Endodermal cell (in vitro differentiated cells): Measurements from ENCODE around the gene SLC15A3. TPM values are rescaled to one million over a fixed set of nuclear protein-coding genes. Genes with fewer than 3 reads are reported as not detected.

Source experiments
- DNase-seq: peaks from one replicate; pipeline ENCODE4 v3.0.0-alpha.2; 2017
- H3K27ac ChIP-seq: 2 replicates; pipeline ENCODE4 v1.5.1; 2013; ENCODE audit warnings: mild to moderate bottlenecking, low read depth, low read length, moderate library complexity
- H3K27me3 ChIP-seq: 2 replicates; pipeline ENCODE4 v1.6.1; 2013; ENCODE audit warnings: mild to moderate bottlenecking, low read length, moderate library complexity; ENCODE audit not compliant: insufficient read depth, control insufficient read depth, poor library complexity, severe bottlenecking
- H3K36me3 ChIP-seq: 2 replicates; pipeline ENCODE4 v1.7.0; 2013; ENCODE audit warnings: mild to moderate bottlenecking, low read length, moderate library complexity; ENCODE audit not compliant: control insufficient read depth, insufficient read depth
- H3K4me1 ChIP-seq: one replicate; pipeline ENCODE4 v1.7.0; 2013; ENCODE audit warnings: low read length; ENCODE audit not compliant: control insufficient read depth, insufficient read depth
- H3K4me3 ChIP-seq: 2 replicates; pipeline ENCODE4 v1.5.1; 2013; ENCODE audit warnings: mild to moderate bottlenecking, low read length, moderate library complexity
- H3K9ac ChIP-seq: 2 replicates; pipeline ENCODE4 v1.6.1; 2013; ENCODE audit warnings: mild to moderate bottlenecking, low read length, moderate library complexity; ENCODE audit not compliant: poor library complexity, severe bottlenecking; ENCODE audit errors: extremely low read depth
- H3K9me3 ChIP-seq: 2 replicates; pipeline ENCODE4 v1.6.1; 2013; ENCODE audit warnings: mild to moderate bottlenecking, low read length, moderate library complexity; ENCODE audit not compliant: control insufficient read depth
- H3K27ac Mint-ChIP-seq: 2 replicates; pipeline ENCODE4 v1.8.0; 2020; ENCODE audit warnings: mixed read lengths
- H3K27me3 Mint-ChIP-seq: 2 replicates; pipeline ENCODE4 v1.8.0; 2021; ENCODE audit warnings: mild to moderate bottlenecking, mixed read lengths; ENCODE audit not compliant: insufficient read depth
- H3K36me3 Mint-ChIP-seq: 2 replicates; pipeline ENCODE4 v1.8.0; 2020; ENCODE audit warnings: low read depth, mixed read lengths
- H3K4me1 Mint-ChIP-seq: 2 replicates; pipeline ENCODE4 v1.8.0; 2020; ENCODE audit warnings: mixed read lengths
- H3K4me3 Mint-ChIP-seq: 2 replicates; pipeline ENCODE4 v1.8.0; 2020; ENCODE audit warnings: mild to moderate bottlenecking, moderate library complexity, mixed read lengths
- H3K9me3 Mint-ChIP-seq: 2 replicates; pipeline ENCODE4 v1.8.0; 2020; ENCODE audit warnings: mild to moderate bottlenecking, mixed read lengths
- WGBS, 2 experiments: methylation state at CpG; one replicate each; pipeline versions ENCODE4 v1.1.5 to v1.1.7; 2013; ENCODE audit warnings: missing lambda C conversion rate in 2 of 2, mixed read lengths in 1 of 2; ENCODE audit not compliant: insufficient coverage in 1 of 2, insufficient read length in 1 of 2; 5-methylcytosine and 5-hydroxymethylcytosine counted together
- total RNA-seq, 2 donors: library from RNA; stranded (reverse); fragmentation: NEBNext Ultra II Directional in 1 of 2; extraction: Animal tissue kit (Norgen Biotek cat#: 25700) in 1 of 2; gene quantifications; 2 replicates in 1 of 2; 3 replicates in 1 of 2; pipeline ENCODE4 v1.2.1, GENCODE V29; 2021
- TF ChIP-seq, protein P1 (sequence below): fragments of 200-600 bp; sonication (generic); conservative IDR thresholded peaks from 2 replicates; pipeline ENCODE4 v1.5.0; 2021; ENCODE audit warnings: antibody characterized with exemption, mild to moderate bottlenecking

The SLC15A3 gene
- total RNA-seq, 2 donors from 2014 or later, result 1.4 to 1.6 TPM

DNA sequence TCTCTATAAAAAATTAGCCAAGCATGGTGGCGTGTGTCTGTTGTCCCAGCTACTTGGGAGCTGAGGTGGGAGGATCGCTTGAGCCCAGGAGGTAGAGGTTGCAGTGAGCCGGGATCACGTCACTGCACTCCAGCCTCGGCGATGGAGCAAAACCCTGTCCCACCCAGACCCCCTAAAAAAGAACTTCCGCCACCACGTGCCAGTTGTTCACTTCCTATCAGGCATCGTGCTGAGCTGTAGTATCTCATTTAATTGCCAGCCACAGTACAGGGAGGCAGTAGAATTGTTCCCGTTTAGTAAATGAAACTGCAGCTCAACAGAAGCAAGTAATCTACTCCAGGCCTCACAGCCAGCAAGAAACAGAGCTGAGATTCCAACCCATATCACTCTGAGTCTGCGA lies 30.7 kb downstream of the SLC15A3 start:
- no peak overlapping the region for H3K4me3 Mint-ChIP-seq
- no peak overlapping the region for H3K4me3 ChIP-seq
- H3K27me3 ChIP-seq, result no peaks in the 10 kb centered on the region
- H3K9ac ChIP-seq, result no peak overlapping the region
- TF ChIP-seq, protein P1, sequence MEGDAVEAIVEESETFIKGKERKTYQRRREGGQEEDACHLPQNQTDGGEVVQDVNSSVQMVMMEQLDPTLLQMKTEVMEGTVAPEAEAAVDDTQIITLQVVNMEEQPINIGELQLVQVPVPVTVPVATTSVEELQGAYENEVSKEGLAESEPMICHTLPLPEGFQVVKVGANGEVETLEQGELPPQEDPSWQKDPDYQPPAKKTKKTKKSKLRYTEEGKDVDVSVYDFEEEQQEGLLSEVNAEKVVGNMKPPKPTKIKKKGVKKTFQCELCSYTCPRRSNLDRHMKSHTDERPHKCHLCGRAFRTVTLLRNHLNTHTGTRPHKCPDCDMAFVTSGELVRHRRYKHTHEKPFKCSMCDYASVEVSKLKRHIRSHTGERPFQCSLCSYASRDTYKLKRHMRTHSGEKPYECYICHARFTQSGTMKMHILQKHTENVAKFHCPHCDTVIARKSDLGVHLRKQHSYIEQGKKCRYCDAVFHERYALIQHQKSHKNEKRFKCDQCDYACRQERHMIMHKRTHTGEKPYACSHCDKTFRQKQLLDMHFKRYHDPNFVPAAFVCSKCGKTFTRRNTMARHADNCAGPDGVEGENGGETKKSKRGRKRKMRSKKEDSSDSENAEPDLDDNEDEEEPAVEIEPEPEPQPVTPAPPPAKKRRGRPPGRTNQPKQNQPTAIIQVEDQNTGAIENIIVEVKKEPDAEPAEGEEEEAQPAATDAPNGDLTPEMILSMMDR, result no peak
- H3K27ac Mint-ChIP-seq, result no peak overlapping the region
- H3K4me1 Mint-ChIP-seq, result peaks cover 43% of the 10 kb centered on the region
- peaks cover 16% of the 10 kb centered on the region for H3K4me1 ChIP-seq
- peaks cover 33% of the 10 kb centered on the region for H3K36me3 ChIP-seq
- H3K27me3 Mint-ChIP-seq, result peaks cover 10% of the 10 kb centered on the region
- no peaks in the 10 kb centered on the region for H3K9me3 ChIP-seq
- 93 to 100% methylated on average over 6 to 11 of the region's 11 CpGs for WGBS, 2 experiments
- no peaks in the 10 kb centered on the region for H3K9me3 Mint-ChIP-seq
- no peak for DNase-seq
- H3K36me3 Mint-ChIP-seq, result peaks cover 37% of the 10 kb centered on the region
- no peak overlapping the region for H3K27ac ChIP-seq

DNA sequence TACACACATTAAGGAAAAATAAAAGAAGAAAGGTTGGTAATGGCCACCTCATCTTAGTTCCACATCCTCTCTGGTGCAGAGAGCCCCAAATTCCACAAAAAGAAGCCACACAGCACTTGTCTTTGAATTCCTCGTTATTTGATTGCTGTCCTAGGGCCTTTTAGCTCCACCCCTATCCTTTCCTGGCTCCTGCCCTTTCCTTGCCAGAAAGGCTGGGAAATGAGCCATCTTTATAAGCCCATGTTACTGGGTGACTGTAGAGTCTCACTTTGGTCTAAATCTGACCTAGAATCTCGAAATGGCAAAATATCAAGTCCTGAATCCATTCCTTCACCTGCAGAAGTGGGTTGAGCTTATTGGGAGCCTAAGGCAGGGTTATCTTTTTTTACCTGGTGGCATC lies 32.0 kb downstream of the SLC15A3 start:
- H3K4me1 Mint-ChIP-seq, result peaks cover 41% of the 10 kb centered on the region
- Histone ChIP-seq H3K27ac (no peak overlapping the region), H3K4me3 (no peak overlapping the region), H3K4me1 (peaks cover 20% of the 10 kb centered on the region), H3K9ac (no peak overlapping the region), H3K36me3 (peaks cover 33% of the 10 kb centered on the region), H3K27me3 (no peaks in the 10 kb centered on the region), H3K9me3 (no peaks in the 10 kb centered on the region)
- H3K27ac Mint-ChIP-seq, result no peak overlapping the region
- H3K36me3 Mint-ChIP-seq, result peaks cover 35% of the 10 kb centered on the region
- TF ChIP-seq, protein P1, result no peak
- peaks cover 3% of the 10 kb centered on the region for H3K27me3 Mint-ChIP-seq
- H3K9me3 Mint-ChIP-seq, result no peaks in the 10 kb centered on the region
- H3K4me3 Mint-ChIP-seq, result no peak overlapping the region
- 90 to 91% methylated on average over 1 to 2 of the region's 2 CpGs for WGBS, 2 experiments
- DNase-seq, result no peak

DNA sequence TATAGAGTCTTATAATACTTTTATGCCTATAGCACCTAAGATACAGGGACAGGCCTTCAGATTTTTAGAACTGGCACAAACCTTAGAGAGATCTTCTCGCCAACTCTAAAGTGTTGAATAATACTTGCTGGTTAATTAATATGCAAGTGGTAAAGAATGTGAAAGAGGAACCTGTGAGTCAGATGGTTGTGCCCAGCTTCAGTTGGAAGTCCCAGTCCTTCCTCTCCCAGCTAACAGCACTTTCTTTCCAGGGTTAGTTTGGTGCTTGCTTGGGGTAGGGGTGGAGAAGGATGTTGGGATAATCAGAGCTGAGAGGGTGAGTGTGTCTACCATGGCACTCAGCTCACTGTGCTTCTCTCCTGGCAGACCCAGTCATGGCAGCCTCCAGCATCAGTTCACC lies 32.7 kb downstream of the SLC15A3 start:
- H3K4me1 ChIP-seq, result peaks cover 20% of the 10 kb centered on the region
- TF ChIP-seq, protein P1, result no peak
- H3K4me3 ChIP-seq, result peak overlapping the region; percentile 11
- Mint-ChIP-seq H3K27ac (no peak overlapping the region), H3K9me3 (no peaks in the 10 kb centered on the region), H3K27me3 (peaks cover 6% of the 10 kb centered on the region), H3K4me1 (peaks cover 43% of the 10 kb centered on the region), H3K4me3 (no peak overlapping the region), H3K36me3 (peaks cover 35% of the 10 kb centered on the region)
- WGBS, 2 experiments, result 96% methylated on average over 1 of the region's 1 CpG; no CpG with 5 or more reads in 1 of the 2 experiments
- H3K36me3 ChIP-seq, result peaks cover 33% of the 10 kb centered on the region
- no peak overlapping the region for H3K9ac ChIP-seq
- H3K27me3 ChIP-seq, result no peaks in the 10 kb centered on the region
- DNase-seq, result no peak
- no peak overlapping the region for H3K27ac ChIP-seq
- H3K9me3 ChIP-seq, result no peaks in the 10 kb centered on the region
